Neutrophil (primary cell): ENCODE measurements around the gene EFNB2.

Experiments
- H3K27ac ChIP-seq: fragments of 200-600 bp; sonication (generic); 2 replicates; pipeline ENCODE4 v1.5.1; 2016; ENCODE audit warnings: mild to moderate bottlenecking, moderate library complexity
- H3K27me3 ChIP-seq: fragments of 200-600 bp; sonication (generic); 2 replicates; pipeline ENCODE4 v1.6.0; 2016; ENCODE audit warnings: mild to moderate bottlenecking
- H3K36me3 ChIP-seq: fragments of 200-600 bp; sonication (generic); 2 replicates; pipeline ENCODE4 v1.5.1; 2017
- H3K4me1 ChIP-seq, 2 experiments: fragments of 200-600 bp in 1 of 2; sonication (generic) in 1 of 2; 1 replicate in 1 of 2; 2 replicates in 1 of 2; pipeline versions ENCODE4 v1.5.1 to v1.6.1; 2013 to 2016; ENCODE audit warnings: low read depth in 1 of 2, low read length in 1 of 2, mild to moderate bottlenecking in 1 of 2, moderate library complexity in 1 of 2; ENCODE audit not compliant: control insufficient read depth in 1 of 2, insufficient read depth in 1 of 2
- H3K4me3 ChIP-seq, 2 experiments: fragments of 200-600 bp in 1 of 2; sonication (generic) in 1 of 2; 1 replicate in 1 of 2; 2 replicates in 1 of 2; pipeline ENCODE4 v1.5.1; 2013 to 2016; ENCODE audit warnings: low read depth in 1 of 2, low read length in 1 of 2, mild to moderate bottlenecking in 1 of 2, moderate library complexity in 1 of 2
- H3K9me3 ChIP-seq: fragments of 200-600 bp; sonication (generic); 2 replicates; pipeline ENCODE4 v1.5.1; 2016
- CTCF ChIP-seq: fragments of 200-600 bp; sonication (generic); IDR thresholded peaks from 2 replicates; pipeline ENCODE4 v1.5.1; 2016; ENCODE audit warnings: antibody characterized with exemption

Gene EFNB2

GRCh38 chr13:106522898-106523525 is 12.4 kb downstream of the EFNB2 start:
- no peak for TF ChIP-seq CTCF
- no peaks in the 10 kb centered on the region for H3K4me1 ChIP-seq

GRCh38 chr13:106522112-106522705 is 13.3 kb downstream of the EFNB2 start:
- Histone ChIP-seq H3K27ac (no peak overlapping the region), H3K9me3 (no peaks in the 10 kb centered on the region), H3K27me3 (peaks cover 54% of the 10 kb centered on the region), H3K4me1 (no peaks in the 10 kb centered on the region), H3K36me3 (no peaks in the 10 kb centered on the region), H3K4me3 (no peak overlapping the region)
- no peak for TF ChIP-seq CTCF

More at GRCh38 chr13:106522898-106523525, 12.4 kb downstream of the EFNB2 start:
- no peak overlapping the region for H3K4me3 ChIP-seq
- H3K27me3 ChIP-seq, result peaks cover 62% of the 10 kb centered on the region
- H3K36me3 ChIP-seq, result no peaks in the 10 kb centered on the region
- H3K27ac ChIP-seq, result no peak overlapping the region
- no peaks in the 10 kb centered on the region for H3K9me3 ChIP-seq

- H3K9me3 ChIP-seq, result no peaks in the 10 kb centered on the region
- H3K27me3 ChIP-seq, result peaks cover 58% of the 10 kb centered on the region
- no peak for TF ChIP-seq CTCF
- no peaks in the 10 kb centered on the region for H3K4me1 ChIP-seq
- H3K36me3 ChIP-seq, result no peaks in the 10 kb centered on the region
- no peak overlapping the region for H3K4me3 ChIP-seq
- H3K27ac ChIP-seq, result no peak overlapping the region
Observed at GRCh38 chr13:106521095-106521799, 14.2 kb downstream of the EFNB2 start.

GRCh38 chr13:106520251-106521054 is 15.0 kb downstream of the EFNB2 start:
- peaks cover 56% of the 10 kb centered on the region for H3K27me3 ChIP-seq
- no peak for TF ChIP-seq CTCF
- no peaks in the 10 kb centered on the region for H3K36me3 ChIP-seq
- no peaks in the 10 kb centered on the region for H3K9me3 ChIP-seq
- H3K27ac ChIP-seq, result no peak overlapping the region
- no peak overlapping the region for H3K4me3 ChIP-seq
- no peaks in the 10 kb centered on the region for H3K4me1 ChIP-seq

- no peaks in the 10 kb centered on the region for H3K4me1 ChIP-seq
- TF ChIP-seq CTCF, result no peak
- H3K27me3 ChIP-seq, result peaks cover 38% of the 10 kb centered on the region
- H3K9me3 ChIP-seq, result no peaks in the 10 kb centered on the region
- H3K27ac ChIP-seq, result no peak overlapping the region
- no peaks in the 10 kb centered on the region for H3K36me3 ChIP-seq
- no peak overlapping the region for H3K4me3 ChIP-seq
Observed at GRCh38 chr13:106518512-106518911, 16.9 kb downstream of the EFNB2 start.
